GM06990 (cell line): ENCODE measurements around the gene NEDD9.

ENCODE experiments used
- DNase-seq: peaks from one replicate; pipeline ENCODE4 v3.0.0-alpha.2; 2011; ENCODE audit not compliant: insufficient read length; ENCODE audit errors: extremely low read depth
- H3K27me3 ChIP-seq: replicated peaks from 2 replicates; pipeline ENCODE4 v1.6.0; 2011; ENCODE audit warnings: low read length; ENCODE audit not compliant: control insufficient read depth, insufficient read depth
- H3K36me3 ChIP-seq: 2 replicates; pipeline ENCODE4 v1.5.1; 2011; ENCODE audit warnings: low read length; ENCODE audit not compliant: control insufficient read depth, insufficient read depth
- H3K4me3 ChIP-seq: replicated peaks from 2 replicates; pipeline ENCODE4 v1.5.1; 2011; ENCODE audit warnings: low read depth, mild to moderate bottlenecking, control low read depth, low read length
- TF ChIP-seq, protein P1 (sequence below): IDR thresholded peaks from 2 replicates; pipeline ENCODE4 v1.5.1; 2011; ENCODE audit warnings: low read length, control low read depth, mild to moderate bottlenecking, inconsistent platforms; ENCODE audit not compliant: insufficient read depth, poor library complexity, severe bottlenecking

The NEDD9 gene

DNA sequence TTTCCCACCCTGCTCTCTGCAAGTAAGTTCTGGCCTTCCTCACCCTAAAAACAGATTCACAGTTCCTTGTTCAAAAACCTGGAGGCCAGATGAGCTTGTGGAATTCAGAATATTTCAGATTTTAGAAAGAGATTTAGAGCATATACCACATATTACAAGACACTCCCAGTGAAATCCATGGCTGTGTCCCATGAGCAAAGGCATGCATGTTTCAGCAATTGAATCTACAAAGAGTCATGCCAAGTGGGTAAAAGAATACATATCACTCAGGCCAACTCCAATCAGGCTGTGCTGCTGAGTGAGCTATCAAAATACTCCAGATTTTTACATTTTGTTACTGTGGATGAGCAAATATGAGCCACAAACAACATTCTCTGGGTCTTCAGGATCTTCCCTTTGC lies 10.2 kb upstream of the NEDD9 start:
- DNase-seq = no peak
- TF ChIP-seq, protein P1, sequence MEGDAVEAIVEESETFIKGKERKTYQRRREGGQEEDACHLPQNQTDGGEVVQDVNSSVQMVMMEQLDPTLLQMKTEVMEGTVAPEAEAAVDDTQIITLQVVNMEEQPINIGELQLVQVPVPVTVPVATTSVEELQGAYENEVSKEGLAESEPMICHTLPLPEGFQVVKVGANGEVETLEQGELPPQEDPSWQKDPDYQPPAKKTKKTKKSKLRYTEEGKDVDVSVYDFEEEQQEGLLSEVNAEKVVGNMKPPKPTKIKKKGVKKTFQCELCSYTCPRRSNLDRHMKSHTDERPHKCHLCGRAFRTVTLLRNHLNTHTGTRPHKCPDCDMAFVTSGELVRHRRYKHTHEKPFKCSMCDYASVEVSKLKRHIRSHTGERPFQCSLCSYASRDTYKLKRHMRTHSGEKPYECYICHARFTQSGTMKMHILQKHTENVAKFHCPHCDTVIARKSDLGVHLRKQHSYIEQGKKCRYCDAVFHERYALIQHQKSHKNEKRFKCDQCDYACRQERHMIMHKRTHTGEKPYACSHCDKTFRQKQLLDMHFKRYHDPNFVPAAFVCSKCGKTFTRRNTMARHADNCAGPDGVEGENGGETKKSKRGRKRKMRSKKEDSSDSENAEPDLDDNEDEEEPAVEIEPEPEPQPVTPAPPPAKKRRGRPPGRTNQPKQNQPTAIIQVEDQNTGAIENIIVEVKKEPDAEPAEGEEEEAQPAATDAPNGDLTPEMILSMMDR = no peak
- no peaks in the 10 kb centered on the region for H3K27me3 ChIP-seq
- H3K4me3 ChIP-seq = no peak overlapping the region
- peaks cover 4% of the 10 kb centered on the region for H3K36me3 ChIP-seq

- no peak for DNase-seq
- peaks cover 4% of the 10 kb centered on the region for H3K36me3 ChIP-seq
- no peak overlapping the region for H3K4me3 ChIP-seq
- TF ChIP-seq, protein P1 = no peak
- no peaks in the 10 kb centered on the region for H3K27me3 ChIP-seq
Observed at GRCh38 chr6:11241793-11242201, 9.3 kb upstream of the NEDD9 start.

GRCh38 chr6:11241154-11241792 lies 8.8 kb upstream of the NEDD9 start:
- Histone ChIP-seq H3K27me3 (no peaks in the 10 kb centered on the region), H3K36me3 (peaks cover 4% of the 10 kb centered on the region), H3K4me3 (no peak overlapping the region)
- TF ChIP-seq, protein P1 = no peak
- DNase-seq = no peak

GRCh38 chr6:11237956-11238355 lies 5.5 kb upstream of the NEDD9 start:
- TF ChIP-seq, protein P1 = no peak
- no peaks in the 10 kb centered on the region for H3K27me3 ChIP-seq
- DNase-seq = no peak
- peaks cover 4% of the 10 kb centered on the region for H3K36me3 ChIP-seq
- H3K4me3 ChIP-seq = no peak overlapping the region

DNA sequence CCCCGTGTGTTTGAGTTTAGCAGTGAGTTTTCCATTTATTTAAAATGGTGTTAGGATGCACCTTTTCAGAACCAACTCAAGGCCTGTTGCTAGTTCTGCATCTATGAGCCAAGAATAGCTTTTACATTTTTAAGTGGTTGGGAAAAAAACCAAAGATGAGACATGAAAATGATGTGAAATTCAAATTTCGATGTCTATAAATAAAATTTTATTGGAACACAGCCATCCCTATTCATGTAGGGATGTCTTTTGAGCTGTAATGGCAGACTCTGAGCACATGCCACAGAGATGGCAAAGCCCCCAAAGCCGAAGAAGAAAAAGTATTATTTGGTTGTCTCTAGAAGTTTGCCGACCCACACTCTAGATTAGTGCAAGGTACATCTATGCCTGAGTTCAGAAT lies 5.0 kb upstream of the NEDD9 start:
- peaks cover 4% of the 10 kb centered on the region for H3K36me3 ChIP-seq
- TF ChIP-seq, protein P1 = no peak
- no peak overlapping the region for H3K4me3 ChIP-seq
- no peaks in the 10 kb centered on the region for H3K27me3 ChIP-seq
- DNase-seq = no peak

DNA sequence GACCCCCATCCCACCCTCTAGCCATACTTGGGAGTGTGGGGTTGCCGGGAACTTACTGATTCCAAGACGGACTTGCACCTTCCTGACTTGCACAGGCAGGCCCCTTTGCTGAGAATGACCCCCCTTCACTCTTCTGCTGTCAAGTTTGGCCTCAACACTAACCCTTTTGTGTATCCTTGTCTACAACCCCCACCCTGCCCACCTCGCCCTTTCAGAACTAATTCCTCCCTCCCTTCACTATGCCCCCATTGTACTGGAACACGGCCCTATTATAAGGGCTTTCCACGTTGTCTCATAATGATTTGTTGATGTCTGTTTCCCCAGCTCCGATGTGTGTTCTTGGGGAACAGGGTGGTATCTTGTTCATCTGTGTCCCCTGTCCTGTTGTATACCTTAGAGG lies 4.4 kb upstream of the NEDD9 start:
- TF ChIP-seq, protein P1 = no peak
- H3K36me3 ChIP-seq = peaks cover 3% of the 10 kb centered on the region
- H3K4me3 ChIP-seq = no peak overlapping the region
- DNase-seq = no peak
- no peaks in the 10 kb centered on the region for H3K27me3 ChIP-seq
